SU-DHL-6 (cell line): ENCODE measurements around the gene MAP4.
"Not testable (repeated sequence)": the region's sequence is repeated elsewhere in the genome, so short reads cannot be mapped to it uniquely, and the experiment has no call there.

Experiments
- H2AFZ ChIP-seq: fragments of 200-600 bp; sonication (generic); 2 replicates; pipeline ENCODE4 v1.6.1; 2014; ENCODE audit warnings: low read depth, mild to moderate bottlenecking, moderate library complexity, mixed read lengths, antibody characterized with exemption, low read length; ENCODE audit not compliant: severe bottlenecking
- H3F3A ChIP-seq: fragments of 200-600 bp; shearing (Covaris generic); 2 replicates; pipeline ENCODE4 v1.6.0; 2016; ENCODE audit warnings: antibody characterized with exemption, mild to moderate bottlenecking; ENCODE audit not compliant: insufficient read depth
- H3K27ac ChIP-seq: fragments of 200-600 bp; sonication (generic); 2 replicates; pipeline ENCODE4 v1.5.1; 2016; ENCODE audit warnings: low read depth, mild to moderate bottlenecking, low read length, moderate library complexity, mixed read lengths
- H3K27me3 ChIP-seq: fragments of 200-600 bp; sonication (generic), shearing (Covaris generic); 2 replicates; pipeline ENCODE4 v1.6.0; 2014; ENCODE audit warnings: mild to moderate bottlenecking, low read length
- H3K36me3 ChIP-seq: fragments of 200-600 bp; sonication (generic); 2 replicates; pipeline ENCODE4 v1.6.1; 2014; ENCODE audit warnings: mild to moderate bottlenecking, low read length, mixed read lengths
- H3K4me2 ChIP-seq: fragments of 300-600, 200-600 bp; shearing (Covaris generic), sonication (generic); 2 replicates; pipeline ENCODE4 v1.6.0; 2014; ENCODE audit warnings: low read length, low read depth, mild to moderate bottlenecking; ENCODE audit not compliant: poor library complexity, severe bottlenecking
- H3K4me3 ChIP-seq: fragments of 200-600 bp; sonication (generic); 2 replicates; pipeline ENCODE4 v1.5.1; 2014; ENCODE audit warnings: antibody characterized with exemption, low read length, mild to moderate bottlenecking, mixed read lengths; ENCODE audit not compliant: insufficient read depth, poor library complexity, severe bottlenecking
- H3K79me2 ChIP-seq: fragments of 200-600 bp; sonication (generic); 2 replicates; pipeline ENCODE4 v1.6.1; 2014; ENCODE audit warnings: mild to moderate bottlenecking, low read length, moderate library complexity; ENCODE audit not compliant: insufficient read depth
- H3K9ac ChIP-seq: fragments of 200-600 bp; sonication (generic); 2 replicates; pipeline ENCODE4 v1.7.0; 2014; ENCODE audit warnings: mild to moderate bottlenecking, low read length
- H3K9me2 ChIP-seq: fragments of 200-600 bp; sonication (generic); replicated peaks from 2 replicates; pipeline ENCODE4 v1.6.1; 2014; ENCODE audit warnings: low read length; ENCODE audit not compliant: insufficient read depth
- H3K9me3 ChIP-seq: fragments of 200-600 bp; sonication (generic); 2 replicates; pipeline ENCODE4 v1.6.1; 2014; ENCODE audit warnings: low read length, mixed read lengths; ENCODE audit not compliant: insufficient read depth
- H4K20me1 ChIP-seq: fragments of 200-600 bp; sonication (generic); 2 replicates; pipeline ENCODE4 v1.6.1; 2014; ENCODE audit warnings: low read depth, mild to moderate bottlenecking, antibody characterized with exemption, low read length, moderate library complexity, mixed read lengths
- EZH2phosphoT487 ChIP-seq: fragments of 200-600 bp; sonication (generic), shearing (Covaris generic); conservative IDR thresholded peaks from 2 replicates; pipeline ENCODE4 v1.6.1; 2018; ENCODE audit warnings: mild to moderate bottlenecking, antibody characterized with exemption, low read length, moderate library complexity, mixed read lengths
- TF ChIP-seq, protein P1 (sequence below): fragments of 200-600 bp; sonication (generic); IDR thresholded peaks from one replicate; pipeline ENCODE4 v1.5.1; 2017; ENCODE audit warnings: antibody characterized with exemption, mild to moderate bottlenecking, low read length, moderate library complexity; ENCODE audit not compliant: insufficient read depth, poor library complexity, severe bottlenecking

The MAP4 gene

DNA sequence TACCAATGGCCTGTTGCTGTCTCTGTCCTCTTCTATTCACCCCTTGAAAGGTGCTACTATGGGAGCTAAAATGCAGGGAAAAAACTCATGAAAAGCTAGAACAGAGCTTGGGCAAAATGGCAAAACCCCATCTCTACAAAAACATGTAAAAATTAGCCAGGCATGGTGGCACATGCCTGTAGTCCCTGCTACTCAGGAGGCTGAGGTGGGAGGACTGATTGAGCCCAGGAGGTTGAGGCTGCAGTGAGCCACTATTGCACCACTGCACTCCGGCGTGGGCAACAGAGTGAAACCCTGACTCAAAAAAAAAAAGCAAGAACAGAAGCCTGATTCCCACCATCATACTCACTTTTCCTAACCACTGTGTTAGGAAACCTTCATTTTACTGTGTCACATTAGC is 1.9 kb downstream of the MAP4 start:
- H3K9me3 ChIP-seq, result no peaks in the 10 kb centered on the region
- no peaks in the 10 kb centered on the region for H4K20me1 ChIP-seq
- H3K27ac ChIP-seq, result no peak overlapping the region
- peaks cover 42% of the 10 kb centered on the region for H3K79me2 ChIP-seq
- no peaks in the 10 kb centered on the region for H3K27me3 ChIP-seq
- no peak overlapping the region for H3K4me3 ChIP-seq
- no peak overlapping the region for H2AFZ ChIP-seq
- TF ChIP-seq EZH2phosphoT487, result no peak
- TF ChIP-seq, protein P1, sequence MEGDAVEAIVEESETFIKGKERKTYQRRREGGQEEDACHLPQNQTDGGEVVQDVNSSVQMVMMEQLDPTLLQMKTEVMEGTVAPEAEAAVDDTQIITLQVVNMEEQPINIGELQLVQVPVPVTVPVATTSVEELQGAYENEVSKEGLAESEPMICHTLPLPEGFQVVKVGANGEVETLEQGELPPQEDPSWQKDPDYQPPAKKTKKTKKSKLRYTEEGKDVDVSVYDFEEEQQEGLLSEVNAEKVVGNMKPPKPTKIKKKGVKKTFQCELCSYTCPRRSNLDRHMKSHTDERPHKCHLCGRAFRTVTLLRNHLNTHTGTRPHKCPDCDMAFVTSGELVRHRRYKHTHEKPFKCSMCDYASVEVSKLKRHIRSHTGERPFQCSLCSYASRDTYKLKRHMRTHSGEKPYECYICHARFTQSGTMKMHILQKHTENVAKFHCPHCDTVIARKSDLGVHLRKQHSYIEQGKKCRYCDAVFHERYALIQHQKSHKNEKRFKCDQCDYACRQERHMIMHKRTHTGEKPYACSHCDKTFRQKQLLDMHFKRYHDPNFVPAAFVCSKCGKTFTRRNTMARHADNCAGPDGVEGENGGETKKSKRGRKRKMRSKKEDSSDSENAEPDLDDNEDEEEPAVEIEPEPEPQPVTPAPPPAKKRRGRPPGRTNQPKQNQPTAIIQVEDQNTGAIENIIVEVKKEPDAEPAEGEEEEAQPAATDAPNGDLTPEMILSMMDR, result no peak
- no peak overlapping the region for H3K4me2 ChIP-seq
- no peaks in the 10 kb centered on the region for H3K36me3 ChIP-seq
- H3K9me2 ChIP-seq, result no peaks in the 10 kb centered on the region
- no peak overlapping the region for H3K9ac ChIP-seq
- peaks cover 10% of the 10 kb centered on the region; the same call in 1 of the 2 replicates for H3F3A ChIP-seq

DNA sequence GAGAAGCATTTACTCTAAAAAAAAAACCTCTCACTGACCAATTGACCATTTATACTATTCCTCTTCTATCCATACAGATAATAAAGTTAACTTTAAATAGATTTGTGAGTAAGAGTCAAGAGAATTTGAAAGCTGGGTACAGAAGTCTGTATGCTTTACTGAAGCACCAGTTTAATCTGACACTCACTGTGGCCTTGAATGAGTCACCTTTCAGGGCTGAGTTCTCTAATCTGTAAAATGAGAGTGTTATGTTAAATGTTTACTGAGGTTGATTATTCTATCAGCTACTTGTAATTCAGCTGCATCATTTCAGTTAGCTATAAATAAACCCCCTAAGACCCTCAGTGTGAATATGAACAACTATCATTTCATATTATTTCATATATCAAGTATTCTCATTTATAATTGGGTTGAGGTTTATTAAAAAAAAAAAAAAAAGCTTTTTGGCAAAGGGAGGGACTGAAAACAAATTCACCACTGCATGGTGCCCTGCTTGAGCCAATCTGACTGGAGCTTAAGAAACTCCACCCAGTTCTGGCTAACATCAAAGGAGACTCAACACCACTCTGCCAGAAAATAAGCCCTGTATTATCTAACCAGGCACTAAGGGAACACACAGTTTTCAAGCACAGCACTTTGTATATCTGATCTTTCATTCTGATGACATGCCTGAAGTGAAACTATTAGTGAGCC is 2.8 kb downstream of the MAP4 start:
- Histone ChIP-seq H3K9me2 (no peaks in the 10 kb centered on the region), H4K20me1 (no peaks in the 10 kb centered on the region), H3K27ac (no peak overlapping the region), H3K36me3 (no peaks in the 10 kb centered on the region), H3K9ac (no peak overlapping the region), H3F3A (peaks cover 10% of the 10 kb centered on the region; the same call in 1 of the 2 replicates), H3K9me3 (no peaks in the 10 kb centered on the region), H2AFZ (no peak overlapping the region), H3K4me2 (no peak overlapping the region), H3K4me3 (no peak overlapping the region), H3K79me2 (peaks cover 42% of the 10 kb centered on the region), H3K27me3 (no peaks in the 10 kb centered on the region)
- TF ChIP-seq EZH2phosphoT487, result no peak
- TF ChIP-seq, protein P1, result no peak

DNA sequence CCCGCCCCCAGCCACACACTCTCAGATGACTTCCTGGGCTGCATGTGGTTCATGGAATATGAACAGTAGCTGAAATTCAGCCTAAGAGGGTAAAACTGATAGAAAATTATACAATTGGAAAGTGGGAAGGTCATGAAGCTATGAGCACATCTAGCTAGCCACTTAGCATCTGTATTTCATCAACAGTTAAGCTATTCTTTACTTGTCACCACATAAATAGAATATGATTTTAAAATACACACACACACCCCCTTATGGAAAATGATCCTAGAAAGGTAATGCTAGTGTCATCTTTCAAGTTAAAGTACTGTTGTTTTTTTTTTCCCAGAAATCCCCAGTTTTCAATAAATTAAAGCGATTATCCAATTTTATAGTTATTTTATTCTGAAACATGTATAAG is 3.6 kb downstream of the MAP4 start:
- no peaks in the 10 kb centered on the region for H3K27me3 ChIP-seq
- H3K4me2 ChIP-seq, result no peak overlapping the region
- H3F3A ChIP-seq, result peaks cover 10% of the 10 kb centered on the region; the same call in 1 of the 2 replicates
- H3K9me2 ChIP-seq, result no peaks in the 10 kb centered on the region
- no peaks in the 10 kb centered on the region for H3K36me3 ChIP-seq
- peaks cover 42% of the 10 kb centered on the region for H3K79me2 ChIP-seq
- H2AFZ ChIP-seq, result no peak overlapping the region
- H3K4me3 ChIP-seq, result no peak overlapping the region
- no peaks in the 10 kb centered on the region for H4K20me1 ChIP-seq
- no peak overlapping the region for H3K27ac ChIP-seq
- TF ChIP-seq EZH2phosphoT487, result no peak
- TF ChIP-seq, protein P1, result no peak
- H3K9me3 ChIP-seq, result no peaks in the 10 kb centered on the region
- H3K9ac ChIP-seq, result no peak overlapping the region

DNA sequence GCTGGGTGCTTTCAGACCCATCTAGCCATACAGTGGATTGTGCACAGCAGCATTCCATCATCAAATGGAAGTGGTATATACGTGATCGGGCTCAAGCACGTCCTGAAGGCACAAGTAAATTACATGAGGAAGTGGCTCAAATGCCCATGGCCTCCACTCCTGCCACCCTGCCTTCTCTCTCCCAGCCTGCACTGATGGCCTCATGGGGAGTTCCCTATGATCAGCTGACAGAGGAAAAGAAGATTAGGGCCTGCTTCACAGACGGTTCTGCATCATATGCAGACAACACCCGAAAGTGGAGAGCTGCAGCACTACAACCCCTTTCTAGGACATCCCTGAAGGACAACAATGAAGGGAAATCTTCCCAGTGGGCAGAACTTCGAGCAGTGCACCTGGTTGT is 8.2 kb downstream of the MAP4 start:
- not testable (repeated sequence) for H3F3A ChIP-seq, H2AFZ ChIP-seq, H3K4me2 ChIP-seq, H4K20me1 ChIP-seq, H3K9ac ChIP-seq, H3K9me2 ChIP-seq, H3K36me3 ChIP-seq, H3K4me3 ChIP-seq, H3K27ac ChIP-seq, H3K9me3 ChIP-seq, H3K27me3 ChIP-seq
- peaks cover 23% of the 10 kb centered on the region for H3K79me2 ChIP-seq

DNA sequence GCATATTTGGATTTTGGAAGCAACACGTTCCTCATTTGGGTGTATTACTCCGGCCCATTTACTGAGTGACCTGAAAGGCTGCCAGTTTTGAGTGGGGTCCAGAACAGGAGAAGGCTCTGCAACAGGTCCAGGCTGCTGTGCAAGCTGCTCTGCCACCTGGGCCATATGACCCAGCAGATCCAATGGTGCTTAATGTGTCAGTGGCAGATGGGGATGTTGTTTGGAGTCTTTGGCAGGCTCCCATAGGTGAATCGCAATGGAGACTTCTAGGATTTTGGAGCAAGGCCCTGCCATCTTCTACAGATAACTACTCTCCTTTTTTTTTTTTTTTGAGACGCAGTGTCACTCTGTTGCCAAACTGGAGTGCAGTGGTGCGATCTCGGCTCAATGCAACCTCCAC is 8.9 kb downstream of the MAP4 start:
- H2AFZ ChIP-seq, H3K9me2 ChIP-seq, H3K4me2 ChIP-seq, H3K4me3 ChIP-seq, H3K36me3 ChIP-seq, H3K9me3 ChIP-seq, H3K27me3 ChIP-seq, H3K27ac ChIP-seq, H3F3A ChIP-seq, H3K9ac ChIP-seq, H4K20me1 ChIP-seq: not testable (repeated sequence)
- H3K79me2 ChIP-seq, result peaks cover 18% of the 10 kb centered on the region

DNA sequence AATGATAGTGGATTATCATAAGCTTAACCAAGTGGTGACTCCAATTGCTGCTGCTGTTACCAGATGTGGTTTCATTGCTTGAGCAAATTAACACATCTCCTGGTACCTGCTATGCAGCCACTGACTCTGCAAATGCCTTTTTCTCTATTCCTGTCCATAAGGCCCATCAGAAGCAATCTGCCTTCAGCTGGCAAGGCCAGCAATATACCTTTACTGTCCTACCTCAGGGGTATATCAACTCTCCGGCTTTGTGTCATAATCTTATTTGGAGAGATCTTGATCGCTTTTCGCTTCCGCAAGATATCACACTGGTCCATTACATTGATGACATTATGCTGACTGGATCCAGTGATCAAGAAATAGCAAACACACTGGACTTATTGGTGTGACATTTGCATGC is 9.4 kb downstream of the MAP4 start:
- H3K79me2 ChIP-seq, result peaks cover 13% of the 10 kb centered on the region
- H3K4me3 ChIP-seq, result not testable (repeated sequence)

More for the DNA sequence above, 9.4 kb downstream of the MAP4 start:
- not testable (repeated sequence) for H3K27ac ChIP-seq, H3K27me3 ChIP-seq, H2AFZ ChIP-seq, H3K9me2 ChIP-seq, H3K36me3 ChIP-seq, H4K20me1 ChIP-seq, H3K9ac ChIP-seq, H3F3A ChIP-seq, H3K4me2 ChIP-seq, H3K9me3 ChIP-seq
